T-helper 2 cell (primary cell): ENCODE results near the gene IL1RN.

Experiments used
- DNase-seq, 5 experiments: peaks; one replicate each; pipeline versions ENCODE4 v3.0.0 to v3.0.0-alpha.2; 2012 to 2022

The IL1RN gene

GRCh38 chr2:113175042-113175628 is 47.7 kb downstream of the IL1RN start:
- peak in 3 of 5 experiments; percentile 51 to 98 (median 79) for DNase-seq

- peak in 1 of 5 experiments; percentile 67 for DNase-seq
Observed at GRCh38 chr2:113175736-113176695, 48.6 kb downstream of the IL1RN start.

GRCh38 chr2:113176696-113177355 is 49.4 kb downstream of the IL1RN start:
- DNase-seq = no peak

DNA sequence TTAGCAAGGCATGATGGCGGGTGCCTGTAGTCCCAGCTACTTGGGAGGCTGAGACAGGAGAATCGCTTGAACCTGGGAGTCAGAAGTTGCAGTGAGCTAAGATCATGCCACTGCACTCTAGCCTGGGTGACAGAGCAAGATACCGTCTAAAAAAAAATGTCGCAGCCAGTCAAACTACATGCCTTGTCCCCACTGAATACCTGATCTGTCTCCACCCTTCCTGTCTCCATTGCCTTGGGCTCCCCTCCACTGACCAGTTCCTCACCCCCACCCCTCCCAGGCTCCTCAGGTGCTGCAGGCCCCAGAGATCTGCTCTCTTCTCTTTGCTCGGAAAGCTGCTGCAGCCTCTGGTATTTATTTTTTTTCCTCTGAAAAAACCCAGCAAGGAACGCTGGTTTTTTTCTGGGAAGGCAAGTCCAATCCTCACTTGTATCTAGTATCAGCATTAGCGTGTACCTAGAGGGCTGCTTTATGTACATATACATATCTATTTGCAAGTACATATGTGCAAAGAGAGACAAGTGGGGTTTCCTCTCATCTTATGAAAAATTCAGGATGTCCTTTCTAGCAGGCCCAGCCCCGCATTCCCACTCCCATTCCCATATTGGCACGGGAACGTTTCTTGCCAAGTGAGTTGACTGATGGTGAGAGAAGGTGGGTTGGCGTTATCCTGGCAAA is 50.8 kb downstream of the IL1RN start:
- no peak for DNase-seq

DNA sequence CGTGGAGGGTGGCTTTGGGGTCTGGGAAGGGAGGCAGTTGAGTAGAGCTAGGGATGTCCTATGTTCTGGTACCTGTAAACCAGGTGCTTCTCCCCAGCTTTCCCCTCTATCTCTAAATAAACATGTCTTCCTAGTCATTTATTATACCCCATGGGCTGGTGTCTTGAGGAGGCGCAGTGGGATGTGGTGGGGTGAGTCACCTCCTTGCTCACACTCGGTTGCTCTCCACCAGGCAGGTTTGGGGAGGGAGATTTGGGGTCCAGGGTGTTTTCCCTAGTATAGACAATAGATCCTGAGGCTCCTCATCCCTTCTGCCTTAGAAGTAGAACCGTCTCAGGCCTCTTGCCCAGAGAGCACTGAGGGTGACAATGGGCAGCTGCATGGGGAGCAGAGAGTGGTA is 51.5 kb downstream of the IL1RN start:
- peak in 1 of 5 experiments; percentile 54 for DNase-seq

- no peak for DNase-seq
Observed at GRCh38 chr2:113179446-113180045, 52.1 kb downstream of the IL1RN start.

DNA sequence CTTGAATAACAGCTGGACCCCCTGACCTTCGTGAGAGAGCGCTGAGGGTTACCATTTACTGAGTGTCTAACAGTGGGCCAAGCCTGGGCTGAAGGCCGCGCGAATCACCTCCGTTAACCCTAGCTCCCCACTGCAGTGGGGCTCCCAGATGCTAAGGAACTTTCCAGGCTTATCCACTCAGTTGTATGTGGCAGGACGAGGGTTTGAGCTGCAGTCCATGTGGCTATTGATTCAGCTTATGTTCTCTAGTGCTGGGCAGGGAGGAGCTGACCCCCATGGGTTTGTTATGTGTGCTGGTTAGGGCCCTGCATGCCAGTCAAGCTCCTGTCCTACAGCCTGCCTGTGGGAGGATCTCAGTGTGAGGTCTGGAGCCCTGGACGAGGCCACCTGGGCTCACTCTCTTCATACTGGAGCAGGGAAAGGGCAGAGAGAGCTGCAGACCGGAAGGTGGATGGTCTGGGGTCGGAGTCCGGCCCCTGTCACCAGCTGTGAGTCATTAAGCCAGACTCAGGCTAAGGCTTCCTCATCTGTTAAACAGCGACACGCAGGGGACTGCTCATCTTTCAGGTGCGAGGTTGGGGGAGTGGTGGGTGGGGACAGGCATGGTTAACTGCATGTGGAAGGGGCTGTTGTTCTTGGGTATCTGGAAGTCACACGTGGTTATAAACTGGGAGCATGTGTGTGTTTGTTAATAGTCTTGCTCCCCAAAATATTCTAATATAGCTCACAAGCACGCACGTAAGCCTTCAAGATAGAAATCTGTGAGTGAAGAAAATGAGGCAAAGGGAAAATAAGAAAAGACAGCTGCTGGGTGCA is 52.9 kb downstream of the IL1RN start:
- DNase-seq = no peak

- peak in 1 of 5 experiments; percentile 67 for DNase-seq
Observed at GRCh38 chr2:113181258-113182051, 54.1 kb downstream of the IL1RN start.

- DNase-seq = no peak
Observed at GRCh38 chr2:113182471-113183260, 55.3 kb downstream of the IL1RN start.

DNA sequence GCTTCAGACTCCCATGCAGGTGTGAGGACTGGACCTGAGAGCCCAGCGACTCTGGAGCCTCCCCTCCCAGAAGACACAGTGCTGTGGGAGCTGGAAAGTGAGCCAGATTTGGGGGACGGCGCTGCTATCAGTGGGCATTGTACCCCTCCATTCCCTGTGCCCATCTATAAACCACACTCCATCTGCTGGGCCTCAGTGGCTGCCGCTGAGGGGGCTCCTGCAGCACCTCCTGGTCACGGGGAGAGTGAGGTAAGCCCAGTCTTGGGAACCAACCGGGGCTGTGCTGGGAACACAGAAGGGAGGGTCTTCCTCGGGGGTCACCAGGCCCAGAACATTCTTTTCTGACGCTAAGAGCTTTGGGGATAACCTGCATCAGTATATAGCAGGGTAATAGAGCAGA is 55.9 kb downstream of the IL1RN start:
- no peak for DNase-seq
